IMR-90 (cell line): ENCODE data around the gene NPLOC4.

Source experiments
- FOS ChIP-seq: fragments of 150-350 bp; IDR thresholded peaks from 2 replicates; pipeline ENCODE4 v1.6.1; 2016; ENCODE audit warnings: low read depth, low read length
- POLR2A ChIP-seq: IDR thresholded peaks from 2 replicates; pipeline ENCODE4 v1.6.1; 2012; ENCODE audit warnings: mild to moderate bottlenecking, low read depth, low read length
- RAD21 ChIP-seq: IDR thresholded peaks from 2 replicates; pipeline ENCODE4 v1.6.1; 2012; ENCODE audit warnings: low read length, improper control_type of control experiment
- TF ChIP-seq, protein P1 (sequence below): conservative IDR thresholded peaks from 2 replicates; pipeline ENCODE4 v1.5.1; 2012; ENCODE audit warnings: mild to moderate bottlenecking, low read depth, low read length, improper control_type of control experiment
- TF ChIP-seq, protein P2 (sequence below): fragments of 150-350 bp; IDR thresholded peaks from 2 replicates; pipeline ENCODE4 v1.6.1; 2017; ENCODE audit warnings: mild to moderate bottlenecking, antibody characterized with exemption, low read length, low read depth
- TF ChIP-seq, protein P3 (sequence below): fragments of 150-350 bp; IDR thresholded peaks from 2 replicates; pipeline ENCODE4 v1.6.1; 2016; ENCODE audit warnings: low read depth, mild to moderate bottlenecking, low read length, moderate library complexity, borderline replicate concordance

DNA sequence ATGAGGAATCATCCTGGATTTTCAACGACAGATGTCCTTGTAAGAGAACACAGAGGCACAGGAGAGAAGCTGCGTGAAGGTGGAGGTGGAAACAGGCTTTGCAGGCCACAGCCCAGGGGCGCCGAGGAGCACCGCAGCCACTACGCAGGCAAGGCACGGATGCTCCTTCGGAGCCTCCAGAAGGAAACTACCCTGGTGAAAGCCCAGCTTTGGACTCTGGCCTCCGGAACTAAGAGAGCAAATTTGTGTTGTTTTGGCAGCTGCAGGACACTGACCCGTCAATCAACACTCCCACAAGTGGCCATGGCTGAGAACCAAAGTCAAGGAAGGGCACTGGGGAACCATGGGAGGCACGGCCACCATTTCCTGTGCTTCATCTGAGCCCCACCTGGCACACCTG is 43.2 kb upstream of the NPLOC4 start:
- TF ChIP-seq, protein P1, sequence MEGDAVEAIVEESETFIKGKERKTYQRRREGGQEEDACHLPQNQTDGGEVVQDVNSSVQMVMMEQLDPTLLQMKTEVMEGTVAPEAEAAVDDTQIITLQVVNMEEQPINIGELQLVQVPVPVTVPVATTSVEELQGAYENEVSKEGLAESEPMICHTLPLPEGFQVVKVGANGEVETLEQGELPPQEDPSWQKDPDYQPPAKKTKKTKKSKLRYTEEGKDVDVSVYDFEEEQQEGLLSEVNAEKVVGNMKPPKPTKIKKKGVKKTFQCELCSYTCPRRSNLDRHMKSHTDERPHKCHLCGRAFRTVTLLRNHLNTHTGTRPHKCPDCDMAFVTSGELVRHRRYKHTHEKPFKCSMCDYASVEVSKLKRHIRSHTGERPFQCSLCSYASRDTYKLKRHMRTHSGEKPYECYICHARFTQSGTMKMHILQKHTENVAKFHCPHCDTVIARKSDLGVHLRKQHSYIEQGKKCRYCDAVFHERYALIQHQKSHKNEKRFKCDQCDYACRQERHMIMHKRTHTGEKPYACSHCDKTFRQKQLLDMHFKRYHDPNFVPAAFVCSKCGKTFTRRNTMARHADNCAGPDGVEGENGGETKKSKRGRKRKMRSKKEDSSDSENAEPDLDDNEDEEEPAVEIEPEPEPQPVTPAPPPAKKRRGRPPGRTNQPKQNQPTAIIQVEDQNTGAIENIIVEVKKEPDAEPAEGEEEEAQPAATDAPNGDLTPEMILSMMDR: no peak
- no peak for TF ChIP-seq POLR2A
- no peak for TF ChIP-seq RAD21
- TF ChIP-seq, protein P2, sequence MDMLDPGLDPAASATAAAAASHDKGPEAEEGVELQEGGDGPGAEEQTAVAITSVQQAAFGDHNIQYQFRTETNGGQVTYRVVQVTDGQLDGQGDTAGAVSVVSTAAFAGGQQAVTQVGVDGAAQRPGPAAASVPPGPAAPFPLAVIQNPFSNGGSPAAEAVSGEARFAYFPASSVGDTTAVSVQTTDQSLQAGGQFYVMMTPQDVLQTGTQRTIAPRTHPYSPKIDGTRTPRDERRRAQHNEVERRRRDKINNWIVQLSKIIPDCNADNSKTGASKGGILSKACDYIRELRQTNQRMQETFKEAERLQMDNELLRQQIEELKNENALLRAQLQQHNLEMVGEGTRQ: no peak
- TF ChIP-seq, protein P3, sequence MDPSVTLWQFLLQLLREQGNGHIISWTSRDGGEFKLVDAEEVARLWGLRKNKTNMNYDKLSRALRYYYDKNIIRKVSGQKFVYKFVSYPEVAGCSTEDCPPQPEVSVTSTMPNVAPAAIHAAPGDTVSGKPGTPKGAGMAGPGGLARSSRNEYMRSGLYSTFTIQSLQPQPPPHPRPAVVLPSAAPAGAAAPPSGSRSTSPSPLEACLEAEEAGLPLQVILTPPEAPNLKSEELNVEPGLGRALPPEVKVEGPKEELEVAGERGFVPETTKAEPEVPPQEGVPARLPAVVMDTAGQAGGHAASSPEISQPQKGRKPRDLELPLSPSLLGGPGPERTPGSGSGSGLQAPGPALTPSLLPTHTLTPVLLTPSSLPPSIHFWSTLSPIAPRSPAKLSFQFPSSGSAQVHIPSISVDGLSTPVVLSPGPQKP: no peak
- no peak for TF ChIP-seq FOS
